Measurements from ENCODE around the gene CDC16.
A peak's percentile ranks its signal among the peaks of the same experiment; 100 is the strongest.

CDC16 gene

DNA sequence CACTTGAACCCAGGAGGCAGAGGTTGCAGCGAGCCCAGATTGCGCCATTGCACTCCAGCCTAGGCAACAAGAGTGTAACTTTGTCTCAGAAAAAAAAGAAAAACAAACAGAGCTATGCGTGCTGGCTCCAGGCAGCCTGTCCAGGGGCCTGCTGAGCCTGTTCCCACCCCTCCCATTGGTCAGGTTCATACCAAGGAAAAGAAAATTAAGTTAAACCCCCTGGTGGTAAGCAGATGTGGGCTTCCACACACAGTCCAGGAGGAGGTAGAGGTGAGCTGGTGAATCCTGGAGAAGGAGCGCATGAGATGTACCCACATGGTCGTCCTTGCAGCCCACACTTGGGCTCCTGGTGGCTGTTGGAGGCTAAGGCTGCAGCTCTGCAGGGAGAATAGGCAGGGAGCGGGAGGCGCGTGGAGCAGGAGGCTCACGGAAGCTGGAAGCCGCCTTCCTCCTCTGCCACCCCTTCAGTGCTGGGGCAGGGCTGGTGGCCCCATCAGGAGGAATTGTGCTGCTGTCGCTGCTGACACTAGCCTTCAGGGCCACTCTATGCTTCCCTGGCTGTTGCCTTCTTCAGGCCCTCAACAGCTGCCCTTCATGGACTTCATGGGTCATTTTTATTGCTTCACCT, 69.1 kb downstream of the CDC16 start:
- DNase-seq (ENCODE audit: low read depth): no peak

DNA sequence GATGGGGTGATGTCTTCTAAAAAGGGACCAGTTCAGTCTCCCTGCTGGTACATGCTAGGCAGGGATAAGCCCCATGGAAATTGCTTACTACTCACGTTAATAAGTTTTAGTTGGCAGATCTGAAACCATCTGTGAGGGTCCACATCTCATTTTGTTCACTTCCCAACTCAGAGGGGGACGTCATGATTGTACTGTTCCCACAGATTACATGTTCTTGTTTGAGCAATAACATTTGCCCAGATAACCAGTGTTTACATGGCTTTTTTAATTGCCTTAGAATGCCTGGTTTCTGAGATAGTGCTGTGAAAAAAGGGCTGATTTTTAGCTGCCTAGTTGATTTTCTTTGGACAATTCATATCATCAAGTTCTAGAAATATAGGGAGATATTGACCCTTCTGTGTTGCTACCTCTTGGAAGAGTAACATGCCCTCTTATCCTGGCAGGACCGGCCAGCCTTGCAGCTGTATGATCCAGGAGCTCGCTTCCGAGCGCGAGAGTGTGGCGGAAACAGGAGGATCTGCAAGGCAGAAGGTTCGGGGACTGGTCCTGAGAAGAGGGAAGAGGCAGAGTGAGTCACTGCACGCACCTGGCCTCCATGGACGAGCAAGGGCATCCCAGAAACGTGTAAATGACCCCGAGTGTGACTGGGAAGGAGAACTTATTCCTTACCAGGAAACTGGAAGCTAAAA, 69.8 kb downstream of the CDC16 start:
- no peak for DNase-seq (ENCODE audit: low read depth)

GRCh38 chr13:114309086-114309485, 74.4 kb downstream of the CDC16 start:
- DNase-seq (ENCODE audit: low read depth): no peak

DNA sequence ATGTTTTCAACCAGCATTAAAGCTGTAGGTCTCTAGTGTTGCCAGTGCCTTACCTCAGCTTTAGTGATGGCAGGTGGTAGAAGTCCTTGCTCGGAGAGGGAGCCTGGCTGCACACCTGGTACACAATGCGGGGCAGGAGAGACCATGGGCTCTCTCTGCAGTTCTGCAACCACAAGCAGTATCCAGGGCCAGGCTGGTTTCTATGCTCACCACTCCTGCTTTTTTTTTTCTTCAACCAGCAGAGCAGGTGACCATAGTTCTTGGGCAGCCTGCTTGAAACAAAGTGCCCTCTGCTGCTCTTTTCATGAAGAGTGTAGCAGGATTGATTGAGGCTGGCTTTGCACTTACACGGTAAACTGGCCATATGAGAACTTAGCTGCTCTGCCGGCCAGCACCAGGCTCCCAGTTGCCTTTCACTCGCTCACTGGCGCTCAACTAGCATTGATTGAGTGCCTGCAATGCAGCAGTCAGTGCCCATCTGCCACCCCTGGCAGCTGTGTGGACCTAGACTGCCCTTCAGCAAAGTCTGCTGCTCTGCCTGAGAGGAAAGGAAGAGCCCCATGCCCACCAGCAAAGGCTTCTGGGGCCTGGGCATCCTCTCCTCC, 75.2 kb downstream of the CDC16 start:
- no peak for DNase-seq (ENCODE audit: low read depth)

GRCh38 chr13:114310956-114311355, 76.3 kb downstream of the CDC16 start:
- no peak for DNase-seq (ENCODE audit: low read depth)

DNA sequence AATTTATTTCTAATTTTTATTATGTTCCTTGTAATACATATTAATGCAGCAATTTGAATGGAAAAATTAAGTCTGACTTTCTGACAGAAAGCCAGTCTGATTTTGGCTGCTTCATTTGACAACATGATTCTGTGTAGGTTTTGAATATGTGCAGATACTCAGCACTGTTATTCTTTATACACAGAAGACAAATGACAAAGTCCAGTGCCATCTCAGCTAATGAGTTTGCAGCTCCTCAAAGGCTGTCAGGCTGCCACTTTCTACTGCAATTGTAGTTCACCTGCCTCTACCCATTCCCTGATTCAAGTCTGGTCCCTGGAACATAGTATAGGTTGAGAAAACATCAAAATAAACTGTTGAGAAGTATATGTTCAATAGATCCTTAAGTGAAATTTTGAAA, 76.7 kb downstream of the CDC16 start:
- no peak for DNase-seq (ENCODE audit: low read depth)

GRCh38 chr13:114311908-114312307, 77.2 kb downstream of the CDC16 start:
- no peak for DNase-seq (ENCODE audit: low read depth)

DNA sequence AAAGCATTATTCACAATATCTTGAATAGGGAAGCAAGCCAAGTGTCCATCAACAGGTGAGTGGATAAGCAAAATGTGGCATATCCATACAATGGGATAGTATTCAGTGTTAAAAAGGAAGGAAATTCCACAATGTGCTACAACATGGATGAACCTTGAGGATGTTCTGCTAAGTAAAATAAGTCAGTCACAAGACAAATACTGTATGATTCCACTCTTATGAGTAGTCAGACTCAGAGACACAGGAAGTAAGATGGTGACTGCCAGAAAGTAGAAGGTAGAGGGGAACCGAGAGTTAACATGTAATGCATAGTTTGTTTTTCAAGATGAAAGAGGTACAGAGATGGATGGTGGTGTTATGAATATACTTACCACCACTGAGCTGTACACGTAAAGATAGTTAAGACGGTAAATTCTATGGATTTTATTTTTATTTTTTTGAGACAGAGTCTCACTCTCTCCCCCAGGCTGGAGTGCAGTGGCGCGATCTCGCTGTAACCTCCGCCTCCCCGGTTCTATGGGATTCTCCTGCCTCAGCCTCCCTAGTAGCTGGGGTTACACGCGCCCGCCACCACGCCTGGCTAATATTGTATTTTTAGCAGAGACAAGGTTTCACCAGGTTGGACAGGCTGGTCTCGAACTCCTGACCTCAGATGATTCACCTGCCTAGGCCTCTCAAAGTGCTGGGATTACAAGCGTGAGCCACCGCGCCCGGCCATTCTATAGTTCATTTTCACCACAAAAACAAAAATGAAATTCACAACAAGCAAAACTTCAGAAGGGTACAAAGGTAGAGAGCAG, 78.6 kb downstream of the CDC16 start:
- no peak for DNase-seq (ENCODE audit: low read depth)

DNA sequence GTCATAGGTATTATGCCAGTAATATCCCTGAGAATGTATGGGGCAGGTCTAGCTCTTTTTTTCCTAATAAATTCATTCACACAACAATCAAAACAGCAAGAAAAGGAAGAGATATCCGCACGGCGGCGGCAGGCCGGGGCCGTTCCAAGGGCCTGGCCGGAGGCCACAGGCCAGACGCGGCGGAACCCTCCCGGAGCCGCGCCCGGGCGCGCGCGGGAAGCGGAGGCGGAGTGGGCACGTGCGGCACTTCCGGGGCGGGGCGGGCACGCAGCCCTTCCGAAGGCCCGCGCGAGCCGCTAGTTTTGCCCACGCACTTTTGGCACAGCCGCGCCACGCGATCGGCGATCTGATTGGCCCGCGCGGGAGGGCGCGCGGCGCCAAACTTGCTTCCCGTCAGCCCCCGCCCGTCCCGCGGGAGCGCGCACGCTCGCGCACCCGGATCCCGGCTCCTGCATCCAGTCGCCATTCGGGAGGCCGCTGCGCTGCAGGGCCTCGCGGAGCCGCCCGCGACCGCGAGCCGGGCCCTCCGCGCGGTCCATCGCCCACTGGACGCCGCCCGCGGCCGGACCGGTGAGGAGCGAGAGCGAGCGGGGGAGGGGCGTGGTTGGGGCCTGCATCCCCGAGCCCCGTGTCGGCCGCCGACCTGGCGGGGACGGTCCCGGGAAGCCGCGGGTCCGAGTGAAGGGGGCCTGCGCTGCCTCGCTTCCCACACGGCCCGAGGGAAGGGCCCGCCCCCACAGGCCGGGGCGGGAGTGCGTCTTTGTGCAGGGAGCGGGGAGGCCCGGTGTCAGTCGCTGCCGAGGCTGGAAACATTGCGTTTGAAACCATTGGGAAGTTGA, 79.6 kb downstream of the CDC16 start, which contains the start of gene CHAMP1:
Gene CHAMP1 (plus strand): TSS at position 430 of the 839 bp plus-strand sequence. CDS start 9,340 bp downstream, outside the sequence.
- DNase-seq (ENCODE audit: low read depth): peak; percentile 83

- DNase-seq (ENCODE audit: low read depth): no peak
Observed at GRCh38 chr13:114315074-114315785, 80.5 kb downstream of the CDC16 start.

GRCh38 chr13:114318624-114319023, 83.9 kb downstream of the CDC16 start:
- DNase-seq (ENCODE audit: low read depth): no peak

DNA sequence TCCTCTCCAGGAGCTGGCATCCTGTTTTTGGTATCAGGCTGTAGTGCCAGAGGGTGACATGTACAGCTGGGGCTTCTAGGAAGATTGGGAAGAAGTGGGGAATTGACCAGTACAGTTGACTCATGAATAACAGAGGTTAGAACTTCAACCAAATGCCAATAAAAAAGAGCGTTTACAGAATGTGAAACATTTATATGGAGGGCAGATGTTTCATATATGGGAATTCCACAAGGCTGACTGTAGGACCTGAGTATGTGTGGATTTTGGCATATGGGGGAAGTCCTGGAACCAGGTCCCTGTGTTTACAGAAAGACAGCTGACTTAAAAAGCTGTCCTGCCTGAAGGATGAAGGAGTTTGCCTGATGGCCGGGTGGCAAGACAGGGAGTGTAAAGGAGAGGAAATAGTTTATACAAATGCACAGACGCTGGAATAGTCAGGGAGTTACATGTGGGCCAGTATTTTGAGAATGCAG, 84.8 kb downstream of the CDC16 start:
- no peak for DNase-seq (ENCODE audit: low read depth)

DNA sequence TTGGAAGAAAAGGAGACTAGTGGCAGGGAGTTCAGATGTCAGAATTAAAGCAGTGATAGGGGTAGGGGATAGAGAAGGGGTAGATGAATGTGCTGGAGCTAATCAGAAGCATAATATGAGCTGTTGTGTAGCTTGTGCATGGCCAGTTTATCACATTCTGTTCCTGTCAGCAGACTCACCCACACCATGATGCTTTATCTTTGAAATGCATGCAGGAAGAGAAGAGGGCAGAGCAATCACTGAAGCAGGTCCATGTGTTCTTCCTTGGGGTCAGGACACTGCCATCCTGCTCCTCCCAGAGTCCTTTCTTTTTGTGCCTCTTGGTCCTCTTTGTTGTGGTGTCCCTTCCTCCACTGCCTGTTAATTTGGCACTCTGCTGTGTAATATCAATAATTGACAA, 85.4 kb downstream of the CDC16 start:
- DNase-seq (ENCODE audit: low read depth): no peak

GRCh38 chr13:114321256-114321655, 86.6 kb downstream of the CDC16 start:
- no peak for DNase-seq (ENCODE audit: low read depth)

All from activated T-cell treated with anti-CD3 and anti-CD28 coated beads for 1 hour (primary cell).